GM12891 (cell line): ENCODE measurements around the gene DNASE1L1.

Experiments used
- POLR2A ChIP-seq: IDR thresholded peaks from 2 replicates; pipeline ENCODE4 v1.6.1; 2011; ENCODE audit warnings: low read depth, low read length, control low read depth
- POLR2AphosphoS5 ChIP-seq: IDR thresholded peaks from 2 replicates; pipeline ENCODE4 v1.6.1; 2011; ENCODE audit warnings: low read depth, low read length, control low read depth
- TAF1 ChIP-seq: IDR thresholded peaks from 2 replicates; pipeline ENCODE4 v1.6.1; 2011; ENCODE audit warnings: low read depth, low read length, control low read depth

GRCh38 chrX:154376774-154377173 lies 32.3 kb downstream of the DNASE1L1 start:
- no peak for TF ChIP-seq POLR2A
- TF ChIP-seq POLR2AphosphoS5 = no peak
- TF ChIP-seq TAF1 = no peak
